OCI-LY1 (cell line): Measurements from ENCODE around the gene CBX8.

Experiments
- EZH2 ChIP-seq: fragments of 200-600 bp; sonication (generic), shearing (Covaris generic); IDR thresholded peaks from 2 replicates; pipeline ENCODE4 v1.8.0; 2017; ENCODE audit warnings: borderline replicate concordance, mixed run types, mild to moderate bottlenecking, antibody characterized with exemption, low read length, moderate library complexity, mixed read lengths
- TF ChIP-seq, protein P1 (sequence below): fragments of 200-600 bp; sonication (generic), shearing (Covaris generic); IDR thresholded peaks from 2 replicates; pipeline ENCODE4 v1.5.1; 2017; ENCODE audit warnings: mild to moderate bottlenecking, antibody characterized with exemption, low read length, moderate library complexity, mixed read lengths

DNA sequence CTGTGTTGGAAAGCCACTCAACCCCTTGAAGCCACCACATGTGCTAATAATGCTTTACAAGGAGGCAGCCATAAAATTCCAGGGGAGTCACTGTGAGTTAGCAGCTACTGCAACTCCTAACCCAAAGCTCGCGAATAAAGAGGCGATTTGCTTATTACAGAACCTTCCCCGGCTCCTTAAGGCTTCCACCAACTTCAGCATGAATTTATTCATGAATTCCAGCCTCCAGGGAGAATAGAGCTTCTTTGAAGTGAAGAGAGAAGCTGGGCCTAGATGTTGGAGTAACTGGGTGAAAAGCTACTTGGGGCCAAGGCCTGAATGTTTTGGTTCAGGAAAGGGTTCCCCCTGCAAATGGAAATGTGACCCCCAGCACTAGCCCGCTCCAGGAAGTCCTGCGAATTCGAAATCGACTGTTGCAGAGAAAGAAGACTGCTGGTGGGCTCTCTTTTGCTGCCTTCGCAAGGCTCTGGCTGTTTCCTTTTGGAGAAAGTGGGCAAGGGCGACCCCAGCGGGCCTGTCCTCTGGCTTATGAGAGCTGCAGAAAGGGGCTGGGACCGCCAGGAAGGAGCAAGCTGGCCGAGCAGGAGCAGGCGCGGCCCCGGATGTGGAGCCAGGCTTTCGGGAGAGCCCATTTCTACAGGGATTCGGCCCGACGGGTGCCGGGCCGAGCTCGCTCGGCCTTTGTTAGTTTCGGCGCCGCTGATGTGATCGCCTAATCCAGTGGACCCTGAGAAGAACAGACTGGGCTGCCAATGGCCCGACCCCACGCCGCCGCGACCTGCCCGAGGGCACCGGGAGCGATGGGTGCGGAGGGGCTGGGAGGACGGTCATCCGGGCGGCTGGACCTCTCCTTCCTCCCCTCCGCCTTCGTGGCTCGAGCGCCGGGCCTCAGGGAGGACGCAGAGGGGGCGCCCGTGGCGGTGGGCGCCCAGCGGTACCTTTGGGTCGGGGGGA lies 7.6 kb downstream of the CBX8 start:
- TF ChIP-seq, protein P1, sequence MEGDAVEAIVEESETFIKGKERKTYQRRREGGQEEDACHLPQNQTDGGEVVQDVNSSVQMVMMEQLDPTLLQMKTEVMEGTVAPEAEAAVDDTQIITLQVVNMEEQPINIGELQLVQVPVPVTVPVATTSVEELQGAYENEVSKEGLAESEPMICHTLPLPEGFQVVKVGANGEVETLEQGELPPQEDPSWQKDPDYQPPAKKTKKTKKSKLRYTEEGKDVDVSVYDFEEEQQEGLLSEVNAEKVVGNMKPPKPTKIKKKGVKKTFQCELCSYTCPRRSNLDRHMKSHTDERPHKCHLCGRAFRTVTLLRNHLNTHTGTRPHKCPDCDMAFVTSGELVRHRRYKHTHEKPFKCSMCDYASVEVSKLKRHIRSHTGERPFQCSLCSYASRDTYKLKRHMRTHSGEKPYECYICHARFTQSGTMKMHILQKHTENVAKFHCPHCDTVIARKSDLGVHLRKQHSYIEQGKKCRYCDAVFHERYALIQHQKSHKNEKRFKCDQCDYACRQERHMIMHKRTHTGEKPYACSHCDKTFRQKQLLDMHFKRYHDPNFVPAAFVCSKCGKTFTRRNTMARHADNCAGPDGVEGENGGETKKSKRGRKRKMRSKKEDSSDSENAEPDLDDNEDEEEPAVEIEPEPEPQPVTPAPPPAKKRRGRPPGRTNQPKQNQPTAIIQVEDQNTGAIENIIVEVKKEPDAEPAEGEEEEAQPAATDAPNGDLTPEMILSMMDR: no peak
- TF ChIP-seq EZH2: no peak
